Islet of Langerhans (tissue), 1 donor: Measurements from ENCODE around the gene ATP1A1.

Experiments used
- FAIRE-seq: peaks from one replicate; lab custom pipeline; 2011; peaks lifted over from hg19 to GRCh38; lab: Jason Lieb, UNC

Gene ATP1A1

GRCh38 chr1:116372191-116372590, 853 bp upstream of the ATP1A1 start:
- no peak for FAIRE-seq

GRCh38 chr1:116373431-116374352, 648 bp downstream of the ATP1A1 start:
- no peak for FAIRE-seq

GRCh38 chr1:116374353-116375147, 1.5 kb downstream of the ATP1A1 start:
- FAIRE-seq, result no peak

GRCh38 chr1:116375148-116375886, 2.3 kb downstream of the ATP1A1 start:
- FAIRE-seq, result no peak

GRCh38 chr1:116375887-116376728, 3.1 kb downstream of the ATP1A1 start:
- no peak for FAIRE-seq

- no peak for FAIRE-seq
These were observed 3.7 kb downstream of the ATP1A1 start for GRCh38 chr1:116376729-116377086.

- FAIRE-seq, result peak; percentile 81
These were observed 4.8 kb downstream of the ATP1A1 start for GRCh38 chr1:116377541-116378529.

GRCh38 chr1:116379057-116379630, 6.1 kb downstream of the ATP1A1 start:
- FAIRE-seq, result no peak

GRCh38 chr1:116379674-116380498, 6.8 kb downstream of the ATP1A1 start:
- no peak for FAIRE-seq

- FAIRE-seq, result no peak
These were observed 7.6 kb downstream of the ATP1A1 start for GRCh38 chr1:116380499-116381242.

GRCh38 chr1:116382321-116382720, 9.3 kb downstream of the ATP1A1 start:
- FAIRE-seq, result no peak

- no peak for FAIRE-seq
These were observed 9.9 kb downstream of the ATP1A1 start for GRCh38 chr1:116382857-116383483.

- FAIRE-seq, result no peak
These were observed 13.0 kb downstream of the ATP1A1 start for GRCh38 chr1:116386042-116386441.

GRCh38 chr1:116387551-116387950, 14.5 kb downstream of the ATP1A1 start:
- no peak for FAIRE-seq

GRCh38 chr1:116388122-116388521, 15.1 kb downstream of the ATP1A1 start:
- no peak for FAIRE-seq

GRCh38 chr1:116389013-116389412, 16.0 kb downstream of the ATP1A1 start:
- FAIRE-seq, result no peak

- FAIRE-seq, result no peak
These were observed 16.6 kb downstream of the ATP1A1 start for GRCh38 chr1:116389686-116390085.

GRCh38 chr1:116390195-116390594, 17.2 kb downstream of the ATP1A1 start:
- FAIRE-seq, result no peak
